Measurements from ENCODE around the gene FLRT2.

GRCh38 chr14:85604714-85605113, 74.8 kb downstream of the FLRT2 start:
- TF ChIP-seq CTCF (IDR thresholded peaks at IDR 0.05) (no peak), POLR2A (IDR thresholded peaks at IDR 0.05) (no peak)
